Measurements from ENCODE around the gene PVALEF.

PVALEF gene

DNA sequence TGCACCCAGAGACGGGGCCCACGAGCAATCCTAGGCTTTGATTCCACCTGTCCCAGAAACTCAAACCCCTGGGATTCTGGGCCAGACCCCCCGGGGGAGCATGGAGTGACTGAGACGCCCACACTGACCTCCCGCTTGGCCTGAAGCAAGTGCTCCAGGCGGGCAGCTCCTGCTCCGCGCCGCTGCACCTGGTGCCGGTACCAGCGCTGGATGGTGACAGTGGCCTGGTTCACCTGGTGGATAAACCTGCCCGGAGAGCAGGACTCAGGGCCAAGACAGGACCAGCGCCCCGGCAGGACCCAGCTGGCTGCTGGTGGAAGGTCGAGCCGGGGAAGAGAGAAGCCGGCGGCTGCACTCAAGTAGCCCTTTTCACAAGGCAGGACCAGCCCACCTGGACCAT, 34.9 kb downstream of the PVALEF start:
- DNase-seq: no peak

DNA sequence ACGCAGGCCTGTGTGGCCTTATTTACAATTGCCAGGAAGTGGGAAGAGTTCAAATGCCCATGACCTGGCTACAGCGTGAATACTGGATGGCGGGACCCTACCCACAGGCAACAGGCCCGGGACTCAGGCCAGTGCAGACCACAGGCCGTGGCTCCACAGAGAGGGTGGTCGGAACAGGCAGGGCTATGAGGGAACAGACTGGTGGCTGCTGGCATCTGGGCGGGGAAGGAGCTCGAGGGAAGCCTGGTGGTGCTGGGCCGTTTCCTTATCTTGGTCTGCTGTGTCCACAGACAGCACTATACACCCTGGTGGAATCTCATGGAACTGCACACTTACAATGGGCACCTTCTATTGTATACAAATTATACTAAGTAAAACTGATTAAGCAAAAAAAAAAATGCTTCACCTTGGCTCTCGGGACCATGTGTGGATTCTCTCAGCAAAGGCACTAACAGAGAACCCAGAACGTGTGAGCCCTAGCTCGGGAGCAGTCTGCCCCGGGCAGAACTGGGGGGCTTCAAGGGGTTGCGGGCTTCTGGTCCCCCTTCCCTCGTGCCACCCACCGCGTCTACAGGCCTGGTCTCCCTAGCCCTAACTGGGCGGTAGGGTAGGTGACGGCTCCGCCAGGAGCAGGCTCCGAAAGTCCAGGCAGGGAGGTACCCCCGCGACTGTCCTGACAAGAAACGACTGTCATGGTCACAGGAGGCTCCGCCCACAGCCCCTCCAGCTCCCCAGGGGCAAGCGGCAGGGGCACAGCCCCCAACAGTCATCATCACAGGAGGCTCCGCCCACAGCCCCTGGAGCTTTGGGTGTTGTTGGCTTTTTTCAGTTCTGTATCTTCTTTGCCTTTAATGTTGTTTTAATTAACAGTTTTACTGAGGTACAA, 35.6 kb downstream of the PVALEF start:
- DNase-seq: no peak

DNA sequence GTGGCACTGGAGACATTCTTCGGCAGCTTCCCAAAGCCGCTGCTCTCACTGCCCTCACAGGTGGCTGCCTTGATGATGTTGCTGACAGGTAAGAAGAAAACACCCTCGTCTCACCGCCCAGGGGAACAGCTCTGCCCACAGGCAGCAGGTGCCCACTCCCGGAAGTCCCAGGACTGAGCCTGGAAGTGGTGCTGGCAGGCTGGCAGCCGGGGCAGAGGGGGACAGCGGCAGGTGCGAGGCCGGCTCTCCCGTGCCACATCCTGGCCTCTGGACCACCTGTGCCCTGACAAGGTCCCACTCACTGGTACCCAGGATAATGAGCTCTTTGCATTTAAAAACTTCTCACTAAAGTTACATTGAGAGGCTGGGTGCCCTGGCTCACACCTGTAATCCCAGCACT, 37.0 kb downstream of the PVALEF start:
- no peak for DNase-seq

DNA sequence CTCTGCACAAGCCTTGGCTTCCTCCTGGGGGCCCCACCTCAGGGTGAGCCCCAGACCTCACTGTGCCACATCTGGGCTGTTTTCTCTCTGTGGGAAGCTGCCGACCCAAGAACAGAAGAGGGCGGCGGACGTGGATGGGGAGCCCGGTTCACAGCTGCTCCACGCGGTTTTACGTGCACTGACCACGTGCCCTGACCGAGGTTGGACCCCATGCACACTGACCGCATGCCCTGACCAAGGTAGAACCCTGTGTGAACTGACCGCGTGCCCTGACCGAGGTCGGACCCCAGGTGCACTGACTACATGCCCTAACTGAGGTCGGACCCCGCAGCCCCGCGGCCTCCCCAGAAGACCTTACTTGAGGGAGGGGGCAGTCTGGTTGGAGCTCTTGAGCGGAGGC, 37.8 kb downstream of the PVALEF start:
- no peak for DNase-seq

DNA sequence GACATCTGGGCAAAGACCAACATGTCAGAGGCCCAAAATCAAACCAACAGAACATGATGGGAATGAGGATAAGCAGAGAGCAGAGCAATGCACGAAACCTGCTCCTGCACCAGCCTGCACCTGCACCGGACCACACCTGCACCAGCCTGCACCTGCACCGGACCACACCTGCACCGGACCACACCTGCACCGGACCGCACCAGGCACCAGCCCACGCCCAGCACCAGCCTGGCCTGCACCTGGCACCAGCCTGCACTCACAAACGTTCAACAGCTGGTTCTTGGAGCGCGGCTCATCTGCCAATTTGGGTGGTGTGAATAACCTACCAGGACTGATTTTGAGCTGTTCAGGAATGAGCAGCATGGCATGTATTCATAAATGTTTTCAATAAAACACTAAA, 39.3 kb downstream of the PVALEF start:
- DNase-seq: no peak

DNA sequence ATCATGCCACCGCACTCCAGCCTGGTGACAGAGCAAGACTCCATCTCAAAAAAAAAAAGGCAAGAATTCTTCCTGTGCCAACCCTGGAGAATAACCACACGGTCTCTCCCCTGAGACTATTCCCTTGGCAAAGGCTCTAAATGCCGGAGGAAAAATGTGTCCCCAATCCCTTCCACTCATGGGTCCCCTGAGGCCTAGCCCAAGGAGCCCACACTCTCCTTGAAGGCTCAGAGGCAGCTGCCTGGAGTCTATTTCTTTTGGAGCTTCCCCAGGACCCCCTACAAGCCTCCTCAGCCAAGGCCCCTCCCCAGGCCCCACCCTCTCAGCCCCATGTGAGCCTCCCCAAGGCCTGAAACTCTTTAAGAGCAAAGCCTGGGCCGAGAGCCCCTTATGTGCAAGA, 40.9 kb downstream of the PVALEF start:
- DNase-seq: no peak

DNA sequence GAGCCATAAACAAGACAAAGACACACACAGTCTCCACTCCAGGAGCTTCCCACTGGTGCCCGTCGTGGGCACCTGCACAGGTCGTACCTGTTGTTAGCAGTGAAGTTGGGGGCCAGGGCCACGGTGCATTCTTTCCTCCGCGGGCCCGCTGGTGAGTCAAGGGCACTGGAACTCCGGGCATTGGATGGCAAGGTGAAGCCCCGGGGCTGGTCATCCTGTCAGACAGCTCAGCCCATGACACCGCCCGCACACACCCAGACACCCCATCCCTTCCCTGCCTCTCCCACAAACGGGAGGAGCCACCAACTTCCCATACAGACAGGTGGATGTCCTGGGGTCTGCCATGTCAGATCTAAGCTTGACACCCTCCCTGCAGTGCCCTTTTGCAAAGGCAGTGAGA, 41.4 kb downstream of the PVALEF start:
- no peak for DNase-seq

DNA sequence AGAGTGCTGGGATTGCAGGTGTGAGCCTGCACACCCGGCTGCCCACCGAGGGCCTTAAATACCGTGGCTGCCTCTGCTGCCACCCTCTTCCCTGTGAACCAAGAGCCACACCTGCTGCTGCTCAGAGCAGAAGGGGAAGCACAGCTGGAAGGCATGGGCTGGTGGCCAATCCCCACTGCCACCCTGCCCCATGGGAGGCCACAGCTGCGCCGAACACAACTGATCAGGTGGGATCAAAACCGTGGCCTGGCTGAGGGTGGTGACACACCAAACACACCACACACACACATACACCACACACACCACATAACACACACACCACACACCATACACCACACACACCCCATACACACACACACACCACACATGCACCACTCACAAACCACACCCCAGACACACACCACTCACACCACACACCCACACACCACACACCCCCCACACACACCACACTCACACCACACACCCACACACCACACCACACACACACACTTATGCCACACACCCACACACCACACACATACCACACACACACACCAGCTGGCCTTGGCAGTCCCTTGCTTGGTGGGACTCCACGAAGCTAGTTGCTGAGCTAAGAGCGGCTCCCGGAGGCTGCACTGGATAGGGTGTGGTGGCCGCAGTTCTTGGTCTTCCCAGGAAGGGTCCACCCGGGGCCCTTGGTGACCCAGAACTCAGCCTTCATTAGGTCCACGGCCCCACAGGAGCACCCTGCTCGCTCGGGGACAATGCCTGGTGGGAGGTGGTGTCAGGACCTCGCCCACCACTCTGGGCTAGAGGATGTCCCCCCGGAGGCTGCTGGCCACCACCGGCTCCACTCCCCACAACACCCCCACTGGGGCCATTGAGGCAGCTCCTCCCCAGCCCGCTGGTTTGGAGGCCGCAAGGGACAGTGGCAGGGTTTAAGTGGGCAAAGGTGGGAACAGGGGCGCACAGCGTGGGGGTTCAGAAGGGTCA, 42.6 kb downstream of the PVALEF start:
- no peak for DNase-seq

DNA sequence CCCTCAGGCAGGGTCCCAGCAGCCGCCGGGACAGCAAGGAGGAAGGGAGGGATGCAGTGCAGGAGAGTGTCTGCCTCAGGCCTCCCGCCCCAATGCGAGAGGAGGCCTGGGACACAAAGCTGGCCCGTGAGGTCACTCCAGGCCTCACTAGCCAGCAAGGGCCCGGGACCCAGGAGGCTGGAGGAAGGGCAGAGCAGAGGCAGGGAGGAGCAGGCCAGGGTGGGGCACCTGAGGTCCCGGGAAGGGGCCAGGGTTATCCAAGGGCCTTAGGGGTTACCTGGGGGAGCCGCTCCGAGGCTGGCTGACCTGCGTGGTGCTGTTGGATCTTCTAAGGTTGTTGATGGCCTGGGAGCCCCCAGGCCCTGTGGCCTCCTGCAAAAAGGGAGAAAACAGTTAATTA, 43.3 kb downstream of the PVALEF start:
- DNase-seq: no peak

DNA sequence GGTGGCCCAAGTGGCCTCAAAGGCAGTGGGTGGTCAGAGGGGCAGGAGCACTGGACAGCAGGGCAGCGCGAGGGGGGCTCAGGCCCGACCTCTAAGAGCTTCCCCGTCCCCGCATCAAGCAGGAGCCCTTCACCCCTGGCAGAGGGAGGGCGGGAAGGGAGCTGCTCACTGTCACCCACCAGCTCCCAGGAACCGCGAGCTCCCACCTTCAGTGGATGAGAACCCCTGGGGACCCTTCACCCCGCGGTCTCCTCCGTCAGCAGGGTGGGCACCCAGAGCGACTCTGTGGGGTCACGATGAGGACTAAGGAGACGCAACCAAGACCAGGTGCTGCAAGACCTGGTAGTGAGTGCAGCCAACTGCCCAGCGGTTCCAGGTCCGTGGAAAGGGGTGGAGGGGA, 43.8 kb downstream of the PVALEF start:
- DNase-seq: no peak

DNA sequence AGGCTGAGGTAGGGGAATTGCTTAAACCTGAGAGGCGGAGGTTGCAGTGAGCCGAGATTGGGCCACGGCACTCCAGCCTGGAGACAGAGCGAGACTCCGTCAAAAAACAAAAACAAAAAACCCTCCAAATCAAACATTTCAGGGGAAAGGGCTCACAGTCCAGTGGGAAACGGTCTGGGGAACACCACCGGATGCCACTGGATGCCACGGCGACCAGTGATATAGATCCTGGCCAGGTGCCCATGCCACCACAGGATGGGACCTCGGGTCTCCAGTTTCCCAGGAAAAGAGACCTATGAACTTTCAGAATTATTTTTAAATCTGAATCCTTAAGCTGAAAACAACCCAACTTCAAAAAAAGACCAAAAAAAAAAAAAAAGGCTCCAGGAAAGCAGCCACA, 45.2 kb downstream of the PVALEF start:
- no peak for DNase-seq

DNA sequence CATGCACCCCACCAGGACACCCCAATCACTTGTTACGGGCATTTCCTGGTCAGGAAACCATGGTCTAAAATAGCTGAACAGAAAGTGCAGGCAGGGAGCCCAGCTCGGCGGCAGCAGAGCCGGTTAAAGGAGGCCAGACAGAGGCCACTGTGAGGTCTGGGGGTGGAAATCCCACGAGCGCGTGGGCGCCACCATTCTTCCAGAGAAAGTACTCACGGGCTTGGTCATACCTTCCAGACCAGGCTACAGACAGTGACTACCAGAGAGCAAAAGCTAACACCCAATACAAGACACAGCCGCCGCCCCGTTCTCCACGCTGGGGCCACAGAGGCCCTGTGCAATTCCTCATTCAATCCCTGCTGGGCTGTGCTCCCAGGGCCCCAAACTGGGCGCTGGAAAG, 45.6 kb downstream of the PVALEF start:
- no peak for DNase-seq

DNA sequence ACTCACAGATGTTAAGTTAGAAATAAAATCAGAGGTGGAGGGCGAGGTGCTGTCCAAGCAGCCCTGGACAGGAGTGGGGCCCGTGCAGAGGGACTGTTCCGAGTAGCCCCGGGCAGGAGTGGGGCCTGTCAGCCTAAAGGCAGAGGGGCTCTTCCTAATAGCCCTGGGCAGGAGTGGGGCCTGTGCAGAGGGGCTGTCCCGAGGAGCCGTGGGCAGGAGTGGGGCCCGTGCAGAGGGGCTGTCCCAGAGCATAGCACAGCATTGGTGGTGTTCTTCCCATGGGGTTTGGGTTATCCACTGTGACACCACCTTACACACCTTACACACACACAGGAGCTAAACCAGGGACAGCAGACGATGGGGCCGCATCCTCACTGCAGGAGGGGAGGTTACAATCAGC, 47.1 kb downstream of the PVALEF start:
- no peak for DNase-seq

DNA sequence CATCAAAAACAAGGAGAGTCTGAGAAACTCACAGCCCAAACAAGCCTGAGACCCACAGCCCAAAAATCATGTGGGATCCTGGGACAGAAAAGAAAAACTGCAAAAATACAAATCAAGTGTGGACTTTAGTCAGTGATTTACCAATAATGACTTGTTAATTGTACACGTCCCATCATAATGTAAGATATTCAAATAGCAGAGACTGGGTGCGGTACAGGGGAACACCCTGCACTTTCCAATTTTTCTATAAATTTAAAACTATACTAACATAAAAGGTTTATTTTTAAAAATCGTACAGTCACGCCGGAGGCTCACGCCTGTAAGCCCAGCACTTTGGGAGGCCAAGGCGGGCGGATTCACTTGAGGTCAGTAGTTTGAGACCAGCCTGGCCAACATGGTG, 48.7 kb downstream of the PVALEF start:
- DNase-seq: no peak

DNA sequence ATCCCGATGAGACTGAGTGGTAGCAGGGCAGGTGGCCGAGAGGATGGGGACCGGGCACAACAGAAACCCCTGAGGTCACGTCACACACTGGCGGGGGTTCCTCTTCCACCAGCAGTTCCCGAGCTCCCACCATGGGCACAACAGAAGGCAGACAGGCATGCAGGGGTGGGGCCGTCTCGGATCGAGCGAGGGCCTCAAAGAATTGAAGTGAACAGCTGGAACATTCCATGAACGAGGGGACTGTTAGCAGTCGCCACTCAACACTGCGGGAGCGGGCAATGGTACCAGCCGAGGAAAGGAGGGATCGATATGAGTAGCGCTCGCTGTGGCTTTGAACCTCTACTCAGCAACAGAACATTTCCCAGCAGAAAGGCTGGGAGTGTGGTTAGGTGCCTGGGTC, 52.2 kb downstream of the PVALEF start:
- no peak for DNase-seq

DNA sequence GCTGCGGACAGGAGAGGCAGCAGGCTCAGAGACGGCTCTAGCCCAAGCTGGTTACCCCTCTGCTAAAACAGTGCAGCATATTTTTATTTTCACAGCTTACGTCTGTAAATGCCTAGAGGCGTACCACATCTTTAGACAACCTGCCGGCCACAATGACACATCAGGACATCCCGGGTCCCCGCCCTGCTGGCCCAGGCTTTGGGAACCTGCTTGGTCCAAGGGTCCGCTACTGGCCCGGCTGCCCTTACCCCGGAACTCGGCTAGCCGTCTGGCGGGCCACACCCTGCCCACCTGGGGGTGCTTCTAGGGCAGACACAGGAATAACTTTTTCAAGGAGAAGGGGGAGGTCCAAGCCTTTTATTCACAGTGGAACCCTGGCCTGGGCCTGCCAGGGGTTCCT, 53.2 kb downstream of the PVALEF start:
- no peak for DNase-seq

DNA sequence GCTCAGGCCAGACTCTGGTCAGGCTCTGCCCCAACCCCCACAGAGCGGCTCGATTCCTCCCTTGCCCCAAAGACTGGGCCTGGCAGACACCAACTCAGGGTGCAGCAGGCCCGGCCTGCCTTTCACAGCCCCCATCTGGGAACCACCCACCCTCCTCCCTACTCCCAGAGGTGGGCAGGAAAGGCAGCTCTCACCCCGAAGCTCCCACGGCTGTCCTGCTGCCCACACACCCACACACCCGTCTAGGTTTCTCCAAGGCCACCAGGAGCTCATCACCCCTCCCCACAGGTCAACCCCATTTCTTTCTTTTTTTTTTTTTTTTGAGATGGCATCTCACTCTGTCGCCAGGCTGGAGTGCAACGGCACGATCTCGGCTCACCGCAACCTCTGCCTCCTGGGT, 53.7 kb downstream of the PVALEF start:
- no peak for DNase-seq

DNA sequence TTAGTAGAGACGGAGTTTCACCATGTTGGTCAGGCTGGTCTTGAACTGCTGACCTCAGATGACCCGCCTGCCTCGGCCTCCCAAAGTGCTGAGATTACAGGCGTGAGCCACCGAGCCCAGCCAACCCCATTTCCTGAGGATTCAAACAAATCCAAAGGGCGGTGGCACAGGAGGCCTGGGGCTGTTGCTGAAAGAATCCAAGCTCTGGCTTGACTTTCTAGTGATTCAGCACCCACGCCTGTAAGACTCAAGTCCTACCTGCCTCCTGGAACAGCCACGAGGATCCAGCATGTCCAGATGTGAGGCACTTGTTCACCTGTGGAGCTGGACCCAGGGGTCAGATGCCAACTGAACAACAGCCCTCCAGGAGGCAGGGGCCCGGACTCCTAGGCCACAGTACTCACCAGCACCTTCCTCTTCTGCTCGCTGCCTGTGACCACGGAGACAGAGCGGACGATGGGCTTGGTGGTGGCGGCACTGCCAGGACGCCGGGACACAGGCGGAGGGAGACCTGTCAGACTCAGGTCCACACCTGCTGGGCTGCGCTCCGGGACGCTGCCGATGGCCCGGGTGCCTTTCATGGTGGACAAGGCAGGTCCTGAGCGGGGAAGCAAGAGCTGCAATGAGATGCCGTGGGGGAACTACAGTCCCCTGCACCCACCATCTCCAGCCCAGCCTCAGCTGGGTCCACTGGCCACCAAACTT, 54.3 kb downstream of the PVALEF start:
- DNase-seq: no peak

DNA sequence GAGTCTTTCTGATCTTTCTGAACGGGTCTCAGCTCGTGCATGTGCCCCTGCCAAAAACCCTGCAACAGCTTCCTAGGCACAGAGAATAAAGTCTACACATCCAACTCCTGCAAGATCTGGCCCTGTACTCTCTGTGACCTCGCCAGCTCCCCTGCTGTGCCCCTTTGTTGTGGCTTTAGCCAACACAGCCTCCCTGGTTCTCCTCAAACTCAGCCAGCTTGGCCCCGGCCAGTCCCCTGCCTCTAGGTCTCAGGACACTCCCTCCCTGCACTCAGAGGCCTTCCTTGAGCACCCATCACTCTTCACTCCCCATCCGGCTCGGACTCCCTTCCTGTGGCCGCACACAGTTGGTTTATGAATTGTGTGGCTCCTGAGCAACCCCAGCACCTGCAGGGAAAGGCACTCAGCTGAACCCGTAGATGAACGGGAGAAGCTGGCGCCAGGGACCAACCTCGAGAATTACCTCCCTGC, 56.1 kb downstream of the PVALEF start:
- DNase-seq: no peak

DNA sequence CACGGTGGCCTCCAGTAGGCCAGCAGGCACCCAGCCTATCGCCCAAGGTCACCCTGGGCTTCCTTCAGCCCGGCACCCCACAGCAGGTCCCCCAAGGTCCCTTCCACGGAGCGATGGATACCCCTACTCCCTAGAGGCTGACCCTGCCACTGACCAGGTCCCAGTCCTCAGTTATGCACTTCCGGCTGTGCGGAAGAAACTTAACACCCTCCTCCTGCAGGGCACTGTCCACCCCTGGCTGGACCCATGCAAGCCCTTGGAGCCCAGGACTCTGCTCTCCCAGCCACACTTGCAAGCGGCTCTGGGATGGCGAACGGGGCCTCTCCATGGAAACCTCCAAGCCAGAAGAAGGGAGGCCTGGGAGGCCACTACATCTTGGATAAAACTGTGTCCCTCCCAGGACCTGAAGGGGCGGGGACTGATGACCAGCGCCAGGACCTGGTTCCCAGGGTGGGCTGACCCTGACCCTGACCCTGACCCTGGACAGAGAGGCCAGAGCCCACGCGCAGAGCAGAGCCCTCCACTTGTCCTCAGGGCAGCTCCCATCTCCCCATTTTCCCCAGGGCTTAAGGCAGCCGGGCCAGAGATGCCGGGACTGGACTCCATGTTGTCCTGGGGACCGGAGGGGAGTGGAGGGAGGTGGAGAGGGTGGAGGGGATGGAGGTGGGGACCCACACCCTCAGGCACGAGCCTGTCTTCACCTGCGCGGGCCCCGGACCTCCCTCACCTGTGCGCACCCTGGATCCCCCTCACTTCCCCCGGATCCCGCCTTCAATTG, 56.7 kb downstream of the PVALEF start:
- DNase-seq: no peak

DNA sequence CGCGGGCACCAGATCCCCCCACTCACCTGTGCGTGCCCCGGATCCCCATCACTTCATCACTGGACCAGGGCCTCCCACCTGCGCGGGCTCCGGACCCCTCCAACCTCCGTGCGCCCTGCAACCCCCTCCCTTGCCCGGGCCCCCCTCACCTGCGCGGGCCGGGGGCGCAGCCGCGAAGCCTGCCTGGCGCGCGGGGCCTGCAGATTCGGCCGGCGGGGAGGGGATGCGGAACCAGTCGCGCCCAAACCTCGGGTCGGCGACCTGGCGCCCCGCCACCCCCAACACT, 57.3 kb downstream of the PVALEF start:
- DNase-seq: no peak

DNA sequence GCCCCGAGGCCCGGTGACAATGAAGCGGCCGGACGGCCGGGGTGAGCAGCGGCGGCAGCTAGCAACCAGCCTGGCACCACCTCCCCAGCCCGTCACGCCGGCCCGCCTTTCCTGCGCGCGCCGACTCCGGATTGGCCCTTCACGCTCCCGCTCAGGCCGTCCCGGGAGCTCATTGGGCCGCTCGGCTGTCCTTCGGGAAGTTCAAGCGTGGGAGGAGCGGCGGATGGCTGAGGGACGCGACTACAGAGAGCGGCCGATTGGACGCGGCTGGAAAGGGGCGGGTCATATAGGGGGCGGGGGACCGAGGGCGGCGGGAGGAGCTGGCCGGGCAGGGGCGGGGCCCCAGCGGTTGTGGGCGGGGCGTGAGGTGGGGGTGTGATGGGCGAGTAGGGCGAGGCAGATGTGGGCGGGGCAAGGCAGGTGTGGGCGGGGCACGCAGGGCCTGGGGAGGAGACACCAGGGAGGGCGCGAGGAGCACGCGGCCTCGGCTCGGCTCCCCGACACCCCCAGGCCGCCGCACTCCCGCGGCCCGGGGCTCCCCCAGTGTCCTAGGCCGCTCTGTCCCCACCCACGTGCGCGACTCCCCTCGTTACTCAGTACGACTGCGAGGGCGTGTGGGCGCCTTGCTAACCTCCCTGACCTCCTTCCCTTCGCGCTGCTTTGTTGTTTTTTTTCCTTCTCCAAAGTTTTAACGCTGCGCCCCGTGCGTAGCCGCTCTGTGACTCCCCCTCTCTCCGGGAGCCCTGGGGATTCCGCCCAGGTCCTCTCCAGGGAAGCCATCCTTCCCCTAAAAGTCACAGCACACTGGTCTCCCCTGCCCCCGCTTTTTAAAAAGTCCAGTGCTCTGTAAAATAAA, 57.8 kb downstream of the PVALEF start, which contains the start of gene CEP131:
CEP131 (minus strand) TSS at position 60 of the 856 bp plus-strand sequence. CDS start 2,909 bp downstream, outside the sequence.
- DNase-seq: peak; percentile 99
